ENCODE measurements around the gene MT1X.
A peak's percentile ranks its signal among the peaks of the same experiment; 100 is the strongest.

The MT1X gene

DNA sequence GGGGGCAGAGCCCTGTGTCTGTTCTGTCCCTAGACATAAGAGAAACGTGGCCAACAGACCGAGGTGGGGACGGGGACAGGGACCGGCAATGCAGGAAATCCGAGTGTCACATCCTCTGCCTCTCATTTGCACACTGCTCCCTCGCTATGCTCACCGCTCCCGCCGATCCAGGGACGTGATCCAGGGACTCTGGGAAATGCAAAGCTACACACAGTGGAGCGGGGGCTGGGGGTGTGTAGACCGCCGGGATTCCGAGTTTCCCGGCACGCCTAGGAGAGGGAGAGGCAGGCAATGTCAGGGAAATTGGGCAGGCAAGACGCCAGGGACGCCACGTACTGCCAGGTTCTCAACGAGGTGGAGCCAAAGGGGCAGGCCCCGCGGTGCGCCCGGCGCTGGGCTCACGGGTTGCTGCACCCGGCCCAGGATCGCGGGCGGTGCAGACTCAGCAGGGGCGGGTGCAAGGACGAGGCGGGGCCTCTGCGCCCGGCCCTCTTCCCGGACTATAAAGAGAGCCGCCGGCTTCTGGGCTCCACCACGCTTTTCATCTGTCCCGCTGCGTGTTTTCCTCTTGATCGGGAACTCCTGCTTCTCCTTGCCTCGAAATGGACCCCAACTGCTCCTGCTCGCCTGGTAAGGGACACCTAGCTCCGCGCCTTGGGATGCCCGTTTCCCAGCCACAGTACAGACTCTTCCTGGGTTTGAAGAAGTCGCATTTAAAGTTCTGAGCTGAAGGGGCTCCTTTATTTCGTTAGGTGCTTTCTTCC, at the start of gene MT1X:
Gene MT1X, plus strand, starts transcription at position 532 of the 764 bp plus-strand sequence. Its CDS starts 71 bp downstream, at position 603.
- peak; percentile 81 for DNase-seq

DNA sequence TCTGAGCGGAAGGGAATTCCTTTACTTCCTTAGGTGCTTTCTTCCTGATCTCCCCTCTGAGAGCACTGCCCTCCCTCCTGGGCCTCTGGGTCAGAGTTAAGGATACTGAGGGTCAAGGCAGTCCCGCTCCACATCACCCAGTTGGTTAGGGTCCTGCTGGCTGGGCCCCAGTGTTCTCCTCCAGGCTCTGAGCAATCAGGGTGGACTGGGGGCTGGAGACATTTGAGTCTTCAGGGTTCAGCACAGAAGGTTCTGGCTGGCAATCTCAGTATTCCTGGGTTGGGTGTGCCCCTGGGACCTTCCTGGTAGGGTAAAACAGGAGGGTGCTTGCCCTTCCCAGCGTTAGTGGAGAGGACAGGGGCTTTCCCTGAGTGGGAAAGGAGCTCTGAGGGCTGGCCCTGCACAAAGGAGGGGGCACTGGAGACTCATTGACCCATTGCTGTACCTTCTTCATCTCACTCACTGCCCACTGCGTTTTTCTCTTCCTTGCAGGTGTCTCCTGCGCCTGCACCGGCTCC, 49.4 kb upstream of the MT1X start:
- DNase-seq = no peak

DNA sequence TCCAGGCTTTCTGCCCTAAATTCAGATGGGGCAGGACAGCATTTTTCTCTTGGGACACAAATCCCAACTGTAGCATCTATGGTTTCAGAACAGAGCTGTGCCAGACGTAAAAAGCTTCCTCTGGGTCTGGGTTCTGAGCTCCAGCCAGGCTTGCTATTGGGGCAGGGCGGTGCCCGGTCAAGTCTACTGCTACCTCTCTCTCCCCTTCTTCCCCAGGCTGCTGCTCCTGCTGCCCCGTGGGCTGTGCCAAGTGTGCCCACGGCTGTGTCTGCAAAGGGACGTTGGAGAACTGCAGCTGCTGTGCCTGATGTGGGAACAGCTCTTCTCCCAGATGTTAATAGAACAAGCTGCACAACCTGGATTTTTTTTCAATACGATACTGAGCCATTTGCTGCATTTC, 48.7 kb upstream of the MT1X start:
- no peak for DNase-seq

DNA sequence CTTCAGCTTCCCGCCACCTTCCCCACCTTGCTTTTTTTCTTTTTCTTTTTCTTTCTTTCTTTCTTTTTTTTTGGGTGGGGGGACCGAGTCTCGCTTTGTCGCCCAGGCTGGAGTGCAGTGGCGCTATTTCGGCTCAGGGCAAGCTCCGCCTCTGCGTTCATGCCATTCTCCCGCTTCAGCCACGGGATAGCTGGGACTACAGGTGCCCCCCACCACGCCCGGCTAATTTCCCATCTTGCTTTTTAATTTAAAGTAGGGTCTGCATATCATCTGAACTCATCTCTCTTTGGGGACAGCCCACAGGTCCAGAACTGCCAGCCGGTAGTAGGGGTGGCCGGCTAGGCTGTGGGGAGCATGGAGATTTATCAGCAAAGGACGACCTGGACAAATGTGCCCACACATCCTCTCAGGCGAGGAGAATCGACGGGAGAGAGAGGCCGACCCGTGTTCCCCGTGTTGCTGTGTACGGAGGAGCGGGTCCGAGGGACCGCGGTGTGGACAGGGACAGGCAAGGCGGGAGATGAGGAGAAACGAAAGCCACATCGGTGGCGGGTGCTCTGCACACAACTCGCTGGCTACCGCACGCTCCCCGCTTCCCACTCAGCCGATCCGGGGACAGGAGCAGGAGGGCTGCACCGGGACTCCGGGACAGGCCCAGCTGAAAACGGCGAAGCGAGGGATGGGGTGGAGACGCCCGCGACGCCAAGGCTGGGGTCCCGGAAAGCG, 47.4 kb upstream of the MT1X start:
- no peak for DNase-seq

DNA sequence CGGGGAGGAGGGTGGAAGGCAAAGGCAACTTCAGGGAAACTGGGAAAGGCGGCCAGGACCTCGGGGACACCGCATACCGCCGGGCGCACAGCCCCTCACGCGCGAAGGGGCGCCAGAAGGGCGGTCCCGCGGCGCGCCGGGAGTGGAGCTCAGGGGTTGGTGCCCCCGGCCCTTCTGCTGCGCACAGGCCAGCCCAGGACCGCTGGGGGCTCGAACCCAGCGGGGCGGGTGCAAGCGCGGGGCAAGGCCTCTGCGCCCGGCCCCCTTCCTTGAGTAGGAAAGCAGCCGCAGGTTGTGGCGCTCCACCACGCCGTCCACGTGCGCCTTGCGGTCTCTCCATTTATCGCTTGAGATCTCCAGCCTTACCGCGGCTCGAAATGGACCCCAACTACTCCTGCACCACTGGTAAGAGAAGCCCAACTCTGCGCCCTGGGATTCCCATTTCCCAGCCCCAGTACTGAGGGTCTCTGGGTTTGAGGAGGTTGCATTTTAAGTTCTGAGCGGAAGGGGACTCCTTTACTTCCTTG, 46.8 kb upstream of the MT1X start:
- DNase-seq = no peak

DNA sequence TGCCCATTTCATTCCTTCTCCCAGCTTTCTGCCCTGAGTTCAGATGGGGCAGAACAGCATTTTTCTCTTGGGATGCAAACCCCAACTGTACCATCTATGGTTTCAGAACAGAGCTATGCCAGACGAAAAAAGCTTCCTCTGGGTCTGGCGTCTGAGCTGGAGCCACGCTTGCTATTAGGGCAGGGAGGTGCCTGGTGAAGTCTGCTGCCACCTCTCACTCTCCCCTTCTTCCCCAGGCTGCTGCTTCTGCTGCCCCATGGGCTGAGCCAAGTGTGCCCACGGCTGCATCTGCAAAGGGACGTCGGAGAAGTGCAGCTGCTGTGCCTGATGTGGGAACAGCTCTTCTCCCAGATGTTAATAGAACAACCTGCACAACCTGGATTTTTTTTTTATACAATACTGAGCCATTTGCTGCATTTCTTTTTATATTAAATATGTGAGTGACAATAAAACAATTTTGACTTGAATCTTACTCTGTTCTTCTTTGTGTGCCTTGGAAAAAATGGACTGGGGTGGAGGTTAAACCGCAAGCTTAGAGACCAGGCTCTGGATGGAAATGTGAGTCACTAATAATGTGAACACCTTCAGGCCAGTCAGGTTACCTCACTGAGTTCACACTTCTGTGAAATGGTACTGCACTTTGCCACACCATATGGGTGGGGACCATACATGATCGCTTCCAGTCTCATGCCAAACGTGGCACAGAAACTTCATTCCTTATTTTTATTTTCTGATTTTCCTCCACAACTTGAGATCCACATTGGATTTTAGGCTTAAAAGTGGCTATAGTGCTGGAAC, 45.5 kb upstream of the MT1X start:
- no peak for DNase-seq

DNA sequence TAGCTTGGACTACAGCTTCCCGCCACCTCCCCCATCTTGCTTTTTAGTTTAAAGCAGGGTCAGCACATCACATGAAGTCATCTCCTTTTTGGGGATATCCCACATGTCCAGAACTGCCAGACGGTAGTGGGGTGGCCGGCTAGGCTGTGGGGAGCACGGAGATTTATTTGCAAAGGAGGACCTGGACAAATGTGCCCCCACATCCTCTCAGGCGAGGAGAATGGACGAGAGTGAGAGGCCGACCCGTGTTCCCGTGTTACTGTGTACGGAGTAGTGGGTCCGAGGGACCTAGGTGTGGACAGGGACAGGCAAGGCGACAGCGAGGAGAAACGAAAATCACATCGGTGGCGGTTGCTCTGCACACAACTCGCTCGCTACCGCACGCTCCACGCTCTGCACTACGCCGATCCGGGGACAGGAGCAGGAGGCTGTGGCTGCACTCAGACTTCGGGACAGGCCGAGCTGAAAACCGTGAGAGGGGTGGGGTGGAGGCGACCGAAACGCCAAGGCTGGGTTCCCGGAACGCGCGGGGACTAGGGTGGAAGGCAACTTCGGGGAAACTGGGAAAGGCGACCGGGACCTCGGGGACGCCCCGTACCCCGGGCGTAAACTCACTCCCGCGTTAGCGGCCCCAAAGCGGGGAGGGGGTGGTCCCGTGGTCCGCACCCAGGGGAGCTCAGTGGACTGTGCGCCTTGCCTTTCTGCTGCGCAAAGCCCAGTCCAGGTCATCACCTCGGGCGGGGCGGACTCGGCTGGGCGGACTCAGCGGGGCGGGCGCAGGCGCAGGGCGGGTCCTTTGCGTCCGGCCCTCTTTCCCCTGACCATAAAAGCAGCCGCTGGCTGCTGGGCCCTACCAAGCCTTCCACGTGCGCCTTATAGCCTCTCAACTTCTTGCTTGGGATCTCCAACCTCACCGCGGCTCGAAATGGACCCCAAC, 44.2 kb upstream of the MT1X start, which contains the start of gene MT1A:
Gene MT1A, plus strand, starts transcription at position 853 of the 937 bp plus-strand sequence. Its CDS starts 73 bp downstream, at position 926.
- DNase-seq = no peak

DNA sequence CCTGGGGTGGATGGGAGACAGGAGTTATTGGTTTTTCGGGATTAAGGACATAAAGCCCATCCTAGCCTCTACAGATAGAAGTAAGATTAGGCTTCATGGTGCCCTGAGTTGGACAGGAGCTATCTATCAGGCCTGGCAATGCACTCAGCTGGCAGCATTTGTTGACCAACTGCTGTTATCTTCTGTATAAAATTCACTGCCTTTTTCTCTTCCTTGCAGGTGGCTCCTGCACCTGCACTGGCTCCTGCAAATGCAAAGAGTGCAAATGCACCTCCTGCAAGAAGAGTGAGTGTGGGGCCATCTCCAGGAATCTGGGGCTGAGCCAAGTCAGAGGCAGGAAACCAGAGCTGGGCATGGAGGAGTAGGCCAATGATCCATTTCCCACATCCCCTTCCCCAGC, 43.2 kb upstream of the MT1X start:
- DNase-seq = no peak

DNA sequence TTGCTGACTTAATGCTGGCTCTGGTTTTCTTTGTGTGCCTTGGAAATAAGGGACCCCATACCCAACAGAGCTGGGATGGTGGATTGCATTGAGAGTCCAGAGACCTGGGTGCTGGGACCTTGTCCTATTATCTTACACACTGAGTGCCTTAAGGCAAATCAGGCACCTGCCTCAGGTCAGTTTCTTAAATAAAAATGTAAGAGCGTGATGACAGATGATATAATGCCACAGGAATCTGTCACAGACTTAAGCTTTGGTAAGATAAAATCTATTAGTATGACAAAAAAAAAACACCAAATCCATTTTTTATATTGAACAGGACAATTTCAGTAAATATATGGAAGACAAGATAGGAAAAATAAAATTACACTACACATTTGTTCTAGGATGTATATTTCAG, 42.2 kb upstream of the MT1X start:
- DNase-seq = no peak

DNA sequence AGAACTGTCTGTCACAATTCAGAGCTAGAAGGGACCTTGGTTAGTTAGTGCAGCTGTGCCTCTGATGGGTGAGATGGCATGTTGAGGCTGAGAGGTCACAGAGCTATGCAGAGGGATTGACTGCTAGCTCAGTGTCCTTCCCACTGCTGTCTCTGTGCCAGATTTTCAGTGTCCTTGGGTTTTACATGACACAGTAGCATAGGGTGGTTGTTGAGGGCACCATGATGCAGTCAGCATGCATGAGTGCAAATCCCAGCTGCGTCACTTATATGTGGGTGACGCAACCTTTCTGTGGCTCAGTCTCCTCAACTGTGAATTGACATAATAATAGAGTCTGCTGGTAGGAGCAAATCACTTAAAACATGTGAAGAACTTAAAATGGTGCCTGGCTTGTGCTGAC, 41.1 kb upstream of the MT1X start:
- DNase-seq = no peak

DNA sequence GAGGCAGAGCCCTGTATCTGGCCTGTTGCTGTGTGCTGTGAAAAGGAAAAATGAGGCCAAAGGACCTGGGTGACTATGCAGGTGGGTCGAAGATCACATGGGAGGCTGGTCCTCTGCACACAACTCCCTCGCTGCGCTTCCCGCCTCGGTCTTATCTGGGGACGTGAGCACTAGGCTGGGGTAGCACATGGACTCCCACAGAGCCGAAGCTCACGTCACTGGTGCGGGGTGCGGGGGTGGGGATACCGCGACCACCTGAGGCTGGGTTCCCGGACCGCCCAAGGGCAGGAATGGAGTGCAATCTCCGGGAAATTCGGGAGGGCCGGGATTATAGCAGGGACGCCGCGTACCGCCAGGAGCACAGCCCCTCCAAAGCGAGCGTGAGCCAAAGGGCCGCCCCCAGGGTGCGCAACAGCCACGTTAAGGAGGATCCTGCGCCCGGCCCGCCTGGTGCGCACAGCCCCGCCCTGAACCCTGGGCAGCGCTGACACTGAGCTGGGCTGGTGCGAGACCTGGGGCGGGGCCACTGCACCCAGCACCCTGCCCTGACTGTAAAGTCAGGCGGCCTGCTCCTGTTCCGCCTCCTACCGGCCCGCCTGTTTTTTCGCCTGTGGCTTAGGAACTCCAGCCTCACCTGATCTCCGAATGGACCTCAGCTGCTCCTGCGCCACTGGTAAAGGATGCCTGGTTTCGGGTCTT, 39.0 kb upstream of the MT1X start:
- no peak for DNase-seq

DNA sequence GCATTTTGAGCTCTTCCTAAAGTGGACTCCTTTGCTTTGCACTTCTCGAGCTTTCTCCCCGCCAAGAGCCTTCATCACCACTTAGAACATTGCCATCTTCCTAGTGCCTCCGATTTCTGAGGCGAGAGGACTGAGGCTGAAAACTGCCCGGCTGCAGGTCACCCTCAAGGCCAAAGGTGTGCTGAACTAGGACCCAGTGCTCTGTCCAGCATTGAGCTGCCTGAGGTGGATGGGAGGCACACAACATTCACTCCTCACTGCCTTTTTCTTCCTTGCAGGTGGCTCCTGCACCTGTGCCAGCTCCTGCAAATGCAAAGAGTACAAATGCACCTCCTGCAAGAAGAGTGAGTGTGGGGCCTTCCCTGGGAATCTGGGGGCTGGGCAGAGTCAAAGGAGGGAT, 38.4 kb upstream of the MT1X start:
- DNase-seq = no peak

DNA sequence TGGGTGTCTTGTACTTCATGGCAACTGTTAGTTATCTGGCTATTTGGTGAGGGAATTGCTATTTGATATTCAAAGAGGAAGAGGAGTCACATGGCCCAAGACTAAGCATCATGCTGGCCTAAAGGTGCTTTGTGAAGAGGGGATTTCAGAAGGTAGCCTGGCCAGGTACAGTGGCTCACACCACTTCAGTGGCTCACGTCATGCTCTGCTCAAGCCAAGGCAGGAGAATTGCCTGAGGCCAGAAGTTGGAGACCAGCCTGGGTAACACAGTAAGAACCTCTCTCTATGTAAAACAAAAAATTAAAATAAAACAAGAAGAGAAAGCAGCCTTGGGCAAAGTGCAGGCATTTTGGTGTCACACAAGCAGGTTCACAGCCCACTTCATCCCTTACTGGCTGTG, 37.0 kb upstream of the MT1X start:
- DNase-seq = no peak

DNA sequence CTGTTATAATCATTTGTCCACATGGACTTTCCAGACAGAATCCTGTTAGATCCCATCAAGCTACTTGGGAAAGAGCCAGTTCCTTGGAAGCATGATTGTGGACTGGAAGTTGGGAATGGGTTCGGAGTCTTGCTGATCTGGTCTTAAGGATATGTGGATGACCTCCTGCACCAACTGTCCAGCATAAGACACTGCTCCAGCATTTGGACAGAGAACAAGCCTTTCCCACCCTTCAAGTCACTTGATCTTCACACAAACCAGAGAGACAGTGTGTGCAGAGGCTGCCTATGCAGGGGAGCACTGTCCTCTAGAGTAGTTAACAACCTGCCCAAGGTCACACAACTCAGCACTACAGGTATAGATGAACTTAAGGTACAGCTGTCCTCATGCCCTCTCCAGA, 36.4 kb upstream of the MT1X start:
- DNase-seq = no peak

DNA sequence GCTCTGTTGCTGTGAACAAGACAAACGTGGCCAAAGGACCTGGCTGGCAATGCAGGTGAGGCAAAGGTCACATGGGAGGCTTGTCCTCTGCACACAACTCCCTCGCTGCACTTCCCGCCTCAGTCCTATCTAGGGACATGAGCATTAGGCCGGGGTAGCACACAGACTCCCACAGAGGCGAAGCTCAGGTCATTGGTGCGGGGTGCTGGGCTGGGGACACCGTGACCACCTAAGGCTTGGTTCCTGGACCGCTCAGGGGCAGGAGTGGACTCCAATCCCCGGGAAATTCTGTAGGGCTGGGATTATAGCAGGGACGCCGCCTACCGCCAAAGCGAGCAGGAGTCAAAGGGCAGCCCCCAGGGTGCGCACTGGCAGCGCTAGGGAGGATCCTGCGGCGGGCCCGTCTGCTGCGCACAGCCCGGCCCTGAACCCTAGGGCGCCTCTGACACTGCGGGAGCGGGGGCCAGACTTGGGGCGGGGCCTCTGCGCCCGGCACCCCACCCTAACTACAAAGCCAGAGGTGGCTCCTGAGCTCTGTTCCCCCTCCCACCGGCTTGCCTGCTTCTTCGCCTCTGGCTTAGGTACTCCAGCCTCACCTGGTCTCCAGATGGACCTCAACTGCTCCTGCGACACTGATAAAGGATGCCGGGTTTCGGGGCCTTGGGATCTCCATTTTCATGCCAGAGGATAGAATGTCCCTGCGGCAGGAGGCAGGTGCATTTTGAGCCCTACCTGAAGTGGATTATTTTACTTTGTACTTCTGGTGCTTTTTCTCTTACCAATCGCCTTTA, 34.4 kb upstream of the MT1X start:
- DNase-seq = no peak

DNA sequence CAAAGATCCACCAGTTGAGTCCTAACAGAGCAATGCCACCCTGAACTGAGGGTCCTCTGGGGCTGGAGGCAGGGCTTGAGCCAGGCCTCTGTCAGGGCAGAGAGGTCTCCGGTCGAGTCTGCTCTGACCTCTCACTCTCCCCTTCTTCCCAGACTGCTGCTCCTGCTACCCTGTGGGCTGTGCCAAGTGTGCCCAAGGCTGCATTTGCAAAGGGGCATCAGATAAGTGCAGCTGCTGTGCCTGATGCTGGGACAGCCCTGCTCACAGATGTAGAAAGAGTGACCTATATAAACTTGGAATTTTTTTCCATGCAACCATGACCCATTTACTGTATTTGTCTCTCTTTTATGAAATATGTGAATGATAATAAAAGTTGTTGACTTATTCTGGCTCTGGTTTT, 33.0 kb upstream of the MT1X start:
- DNase-seq = no peak

DNA sequence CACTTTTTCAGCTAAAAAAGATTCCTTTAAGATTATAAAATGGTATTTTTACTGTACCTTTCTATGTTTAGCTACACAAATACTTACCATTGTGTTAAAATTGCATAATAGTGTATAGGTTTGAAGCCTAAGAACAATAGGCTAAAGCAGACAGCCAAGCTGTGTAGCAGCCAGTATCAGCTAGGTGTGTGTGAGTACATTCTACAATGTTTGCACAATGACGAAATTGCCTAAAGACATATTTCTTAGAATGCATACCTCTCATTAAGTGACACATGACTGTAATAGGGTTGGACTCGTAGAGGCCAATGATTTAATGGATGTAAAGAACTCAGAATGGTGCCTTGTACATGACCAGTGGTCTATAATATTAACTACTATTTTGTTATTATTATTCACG, 32.5 kb upstream of the MT1X start:
- DNase-seq = no peak

DNA sequence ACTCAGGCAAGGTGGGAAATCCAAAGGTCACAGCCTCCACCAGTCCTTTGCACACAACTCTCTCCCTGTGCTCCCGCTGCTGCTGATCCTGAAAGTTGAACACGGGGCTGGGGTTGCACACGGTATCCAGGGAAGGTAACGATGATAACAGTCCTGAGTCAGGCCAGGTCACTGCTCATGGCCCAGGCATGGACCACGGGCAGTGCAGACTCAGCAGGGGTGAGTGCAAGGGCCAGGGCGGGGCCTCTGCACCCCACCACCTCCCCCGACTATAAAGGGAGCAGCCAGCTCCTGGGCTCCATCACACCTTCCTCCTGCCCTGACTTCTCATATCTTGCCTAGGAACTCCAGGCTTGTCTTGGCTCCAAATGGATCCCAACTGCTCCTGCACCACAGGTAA, 30.7 kb upstream of the MT1X start, which contains the start of gene MT1B:
Gene MT1B, plus strand, starts transcription at position 301 of the 400 bp plus-strand sequence. Its CDS starts 68 bp downstream, at position 369.
- no peak for DNase-seq

DNA sequence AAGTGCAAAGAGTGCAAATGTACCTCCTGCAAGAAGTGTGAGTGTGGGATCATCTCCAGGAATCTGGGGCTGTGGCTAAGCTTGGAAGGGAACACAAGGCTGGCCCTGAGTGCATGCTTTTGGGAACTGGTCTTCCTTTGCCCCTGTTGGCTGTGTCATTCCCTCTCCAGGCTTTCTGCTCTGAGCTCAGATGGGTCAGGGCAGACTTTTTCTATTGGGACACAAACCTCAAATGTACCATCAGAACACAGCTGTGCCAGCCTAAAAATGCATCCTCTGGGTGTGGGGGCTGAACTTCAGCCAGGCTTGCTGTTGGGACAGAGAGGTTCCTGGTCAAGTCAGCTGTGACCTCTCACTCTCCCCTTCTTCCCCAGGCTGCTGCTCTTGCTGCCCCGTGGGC, 29.7 kb upstream of the MT1X start:
- no peak for DNase-seq

DNA sequence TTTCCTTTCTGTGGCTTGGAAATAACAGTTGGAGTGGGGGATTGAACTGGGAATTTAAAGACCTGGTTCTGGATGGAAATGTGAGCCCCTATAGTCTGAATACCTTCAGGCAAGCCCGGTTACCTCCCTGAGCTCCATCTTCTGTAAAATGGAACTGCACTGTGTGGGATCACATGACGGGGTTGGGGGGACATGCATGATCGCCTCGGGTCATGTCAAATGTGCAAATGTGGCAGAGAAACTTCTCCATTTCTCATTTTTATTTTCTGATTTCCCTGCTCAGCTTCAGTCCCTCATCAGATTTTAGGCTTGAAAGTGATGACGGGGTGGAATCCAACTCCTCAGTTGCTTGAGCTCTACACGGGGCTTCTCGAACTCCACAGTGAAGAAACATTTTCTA, 29.1 kb upstream of the MT1X start:
- DNase-seq = no peak
